ENCODE results near the gene MPV17.
"Not testable (repeated sequence)": the region's sequence is repeated elsewhere in the genome, so short reads cannot be mapped to it uniquely, and the experiment has no call there.

Gene MPV17

GRCh38 chr2:27322301-27322765, 564 bp downstream of the MPV17 start:
- peak; percentile 36 for DNase-seq

- DNase-seq: no peak
Observed at GRCh38 chr2:27320958-27321543, 1.8 kb downstream of the MPV17 start.

- not testable (repeated sequence) for DNase-seq
Observed at GRCh38 chr2:27319839-27320238, 3.1 kb downstream of the MPV17 start.

- no peak for DNase-seq
Observed at GRCh38 chr2:27316655-27317412, 6.1 kb downstream of the MPV17 start.

GRCh38 chr2:27315122-27315521, 7.8 kb downstream of the MPV17 start:
- DNase-seq: no peak

DNA sequence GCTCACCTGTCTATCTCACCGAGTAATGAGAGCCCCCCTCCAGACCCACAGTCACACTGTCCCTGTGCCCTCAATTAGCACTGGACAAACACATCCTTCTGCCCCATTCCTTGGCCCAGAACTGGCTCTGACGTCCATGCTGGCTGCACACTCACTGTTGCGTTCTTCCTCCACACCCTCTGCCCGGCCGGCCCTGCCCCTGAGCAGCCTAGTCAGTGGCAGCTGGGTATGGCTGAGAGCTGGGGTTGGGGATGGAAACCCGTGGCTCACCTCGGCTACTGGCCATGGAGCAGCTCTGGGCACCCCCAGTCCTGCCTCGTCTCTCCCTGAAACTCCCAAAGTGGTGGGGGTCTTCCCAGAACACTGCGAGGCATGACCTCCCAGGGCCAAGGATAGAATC, 8.2 kb downstream of the MPV17 start:
- no peak for DNase-seq

DNA sequence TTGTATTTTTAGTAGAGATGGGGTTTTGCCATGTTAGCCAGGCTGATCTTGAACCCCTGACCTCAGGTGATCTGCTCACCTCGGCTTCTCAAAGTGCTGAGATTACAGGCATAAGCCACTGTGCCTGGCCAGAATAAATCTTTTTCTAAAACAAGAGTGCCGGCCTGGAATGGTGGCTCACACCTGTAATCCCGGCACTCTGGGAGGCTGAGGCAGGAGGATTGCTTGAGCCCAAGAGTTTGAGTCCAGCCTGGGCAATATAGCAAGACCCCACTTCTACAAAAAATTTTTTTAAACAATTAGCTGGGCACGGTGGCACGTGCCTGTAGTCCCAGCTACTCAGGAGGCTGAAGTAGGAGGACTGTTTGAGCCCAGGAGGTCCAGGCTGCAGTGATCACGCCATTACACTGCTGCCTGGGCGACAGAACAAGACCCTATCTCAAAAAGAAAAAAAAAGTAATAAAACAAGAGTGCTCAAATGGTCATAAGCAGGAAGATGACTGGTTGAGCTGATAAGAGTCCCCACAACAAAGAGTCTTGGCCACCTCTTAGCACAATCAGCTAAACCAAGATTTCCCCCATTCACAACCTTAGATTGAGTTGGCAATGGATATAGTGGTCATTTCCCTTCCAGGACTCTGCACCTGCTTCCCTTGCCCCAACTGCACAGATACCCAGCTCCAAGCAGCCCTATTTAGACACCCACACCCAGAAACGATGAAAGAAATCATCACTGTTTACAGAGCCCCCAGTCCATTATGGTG, 8.8 kb downstream of the MPV17 start:
- no peak for DNase-seq

GRCh38 chr2:27312152-27312551, 10.7 kb downstream of the MPV17 start:
- no peak for DNase-seq

- no peak for DNase-seq
Observed at GRCh38 chr2:27309651-27310050, 13.2 kb downstream of the MPV17 start.

DNA sequence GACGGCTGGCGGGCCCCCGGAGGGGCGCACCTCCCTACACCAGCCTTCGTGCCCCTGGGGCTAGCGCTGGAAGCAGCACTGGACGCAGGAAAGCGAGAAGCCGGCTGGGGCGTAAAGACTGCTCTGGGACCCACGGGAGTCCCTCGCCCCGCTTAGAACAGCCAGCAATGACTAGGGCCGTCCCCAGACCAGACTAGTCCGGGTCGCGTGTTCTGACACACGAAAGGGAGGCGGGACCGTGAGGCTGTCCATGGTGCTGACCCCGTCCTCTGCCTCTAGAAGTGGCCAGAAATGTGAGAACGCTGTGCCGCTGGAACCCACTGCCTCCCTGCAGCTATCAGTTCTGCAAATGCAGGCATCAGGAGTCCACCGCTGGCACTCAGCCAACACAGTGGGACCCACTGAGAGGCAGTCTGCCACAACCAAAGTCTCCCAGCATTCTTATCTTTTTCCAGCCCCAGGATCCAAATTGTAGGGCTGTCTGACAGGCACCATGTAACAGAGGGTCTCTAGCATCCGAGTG, 14.5 kb downstream of the MPV17 start, which contains the start of gene UCN:
TSS of gene UCN (minus strand) at position 87 of the 523 bp plus-strand sequence. CDS start 550 bp downstream, outside the sequence.
- no peak for DNase-seq

- no peak for DNase-seq
Observed at GRCh38 chr2:27307545-27308358, 15.1 kb downstream of the MPV17 start.

DNA sequence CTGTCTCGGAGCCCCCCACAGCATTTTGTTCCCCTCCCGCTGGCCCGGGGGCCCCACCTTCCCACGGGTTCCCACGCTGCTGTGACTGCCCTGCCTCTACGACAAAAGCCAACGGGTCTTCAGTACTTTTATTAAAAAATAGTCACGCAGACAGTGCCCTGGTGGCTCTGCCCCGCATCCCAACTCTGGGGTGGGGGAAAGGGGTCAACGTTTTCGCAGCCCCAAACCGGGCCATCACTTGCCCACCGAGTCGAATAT, 15.7 kb downstream of the MPV17 start:
- DNase-seq: no peak

DNA sequence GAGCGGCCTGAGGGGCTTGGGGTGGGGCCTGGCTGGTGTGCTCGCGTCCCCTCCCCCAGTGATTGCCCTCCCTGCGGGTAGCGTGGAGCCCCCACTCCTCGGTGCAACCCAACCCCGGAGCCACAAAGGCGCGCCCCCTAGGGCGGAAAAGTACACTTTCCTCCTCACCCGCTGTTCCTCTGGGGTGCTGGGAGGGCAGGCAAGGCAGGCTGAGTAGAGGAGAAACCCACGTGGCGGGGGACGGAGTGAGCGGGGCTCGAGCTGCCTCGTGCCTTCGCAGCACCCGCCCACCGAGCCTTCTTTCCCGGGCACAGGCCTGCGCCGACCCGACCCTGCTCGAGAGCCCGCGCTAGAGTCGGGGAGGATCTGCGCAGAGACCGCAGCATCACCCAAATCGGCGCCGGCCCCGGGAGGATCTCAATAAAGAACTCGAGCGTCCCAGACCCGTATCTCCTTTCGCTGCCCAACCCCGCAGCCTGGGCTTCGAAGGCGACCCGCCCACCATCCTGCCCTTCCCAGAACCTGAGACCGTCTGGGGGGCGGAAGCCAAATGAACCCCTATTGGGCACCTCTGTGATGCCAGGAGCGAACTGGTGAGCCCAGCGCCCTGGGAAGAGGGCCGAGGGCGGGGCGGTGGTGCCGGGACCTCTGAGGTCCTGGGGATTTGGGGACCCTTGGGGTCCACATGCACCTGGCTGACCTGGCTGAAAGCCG, 16.2 kb downstream of the MPV17 start:
- DNase-seq: peak; percentile 63

- DNase-seq: no peak
Observed at GRCh38 chr2:27306136-27306535, 16.8 kb downstream of the MPV17 start.

GRCh38 chr2:27305516-27305915, 17.4 kb downstream of the MPV17 start:
- no peak for DNase-seq

GRCh38 chr2:27304488-27305240, 18.2 kb downstream of the MPV17 start:
- DNase-seq: no peak

- no peak for DNase-seq
Observed at GRCh38 chr2:27303093-27304025, 19.5 kb downstream of the MPV17 start.

DNA sequence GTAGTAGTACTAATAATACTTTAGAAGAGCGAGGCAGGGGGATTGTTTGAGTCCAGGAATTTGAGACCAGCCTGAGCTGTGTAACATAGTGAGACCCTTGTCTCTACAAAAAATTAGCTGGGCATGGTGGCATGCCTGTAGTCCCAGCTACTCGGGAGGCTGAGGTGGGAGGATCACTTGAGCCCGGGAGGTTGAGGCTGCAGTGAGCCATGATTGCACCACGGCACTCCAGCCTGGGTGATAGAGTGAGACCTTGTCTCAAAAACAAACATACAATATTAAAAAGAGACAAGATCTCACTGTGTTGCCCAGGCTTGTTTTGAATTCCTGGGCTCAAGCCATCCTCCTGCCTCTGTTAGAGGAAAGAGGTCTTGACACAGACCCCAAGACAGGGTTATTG, 22.3 kb downstream of the MPV17 start:
- not testable (repeated sequence) for DNase-seq

DNA sequence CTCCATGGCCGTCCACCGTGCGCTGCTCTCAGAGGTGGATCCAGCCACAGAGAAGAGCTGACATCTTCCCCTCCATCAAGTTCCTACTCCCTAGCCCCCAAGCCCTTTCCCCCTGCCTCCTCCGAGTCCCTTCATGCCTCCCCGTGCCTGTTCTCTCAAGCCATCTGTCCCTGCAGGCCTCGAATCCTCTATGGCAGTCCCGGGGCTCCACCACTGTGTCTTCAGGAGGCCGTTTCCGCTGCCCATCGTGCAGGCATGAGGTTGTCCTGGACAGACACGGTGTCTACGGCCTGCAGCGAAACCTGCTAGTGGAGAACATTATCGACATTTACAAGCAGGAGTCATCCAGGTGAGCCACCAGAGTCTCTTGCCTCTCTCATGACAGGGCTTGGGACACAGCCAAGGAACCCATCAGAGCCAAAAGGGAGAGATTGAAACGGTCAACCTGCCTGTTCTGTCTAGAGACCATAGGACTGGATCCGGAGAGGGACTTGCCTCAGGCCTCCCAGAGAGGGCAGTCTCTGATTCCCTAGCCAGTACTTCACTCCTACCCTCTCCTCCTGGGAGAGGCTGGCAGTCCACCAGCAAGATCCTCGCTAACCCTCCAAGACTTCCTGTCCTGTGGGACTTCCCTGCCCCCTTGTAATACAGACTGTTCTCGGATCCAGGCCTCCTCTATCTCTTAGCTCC, 24.4 kb downstream of the MPV17 start:
- no peak for DNase-seq

DNA sequence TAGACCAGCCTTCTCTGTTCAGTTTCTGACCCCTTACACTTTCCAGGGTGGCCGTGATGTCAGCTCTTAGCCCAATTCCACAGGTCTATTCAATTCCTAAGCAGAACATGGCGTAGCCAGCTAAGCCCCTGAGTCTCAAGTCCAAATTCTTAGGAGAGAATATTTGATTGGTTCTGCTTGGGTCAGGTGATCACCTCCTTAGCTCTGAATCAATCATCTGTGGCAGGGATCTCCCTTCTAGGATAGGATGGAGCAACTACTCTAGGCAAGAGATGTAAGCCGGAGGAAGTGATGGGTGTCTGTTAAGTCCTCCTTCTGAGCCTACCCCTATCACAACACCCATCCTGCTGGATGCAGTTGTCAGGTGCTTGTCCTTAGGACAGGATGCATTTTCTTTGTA, 25.7 kb downstream of the MPV17 start:
- no peak for DNase-seq

Data from stimulated activated CD8-positive, alpha-beta memory T cell treated with anti-CD3 and anti-CD28 coated beads, Interleukin-4, amount 100 ng/mL, for 48 hours (primary cell).